ENCODE data around the gene COX8C. TPM values are rescaled to one million over a fixed set of nuclear protein-coding genes. Genes with fewer than 3 reads are reported as not detected.
A peak's percentile ranks its signal among the peaks of the same experiment; 100 is the strongest.

COX8C gene
- total and polyA plus RNA-seq, 10 of the 15 experiments (the other 5 are each of a cell fraction or from before 2014, with no cell fraction given) = 0.15 to 0.20 TPM; not detected in 8

GRCh38 chr14:93381644-93382043, 34.7 kb downstream of the COX8C start (continued):
- TF ChIP-seq, protein P1, sequence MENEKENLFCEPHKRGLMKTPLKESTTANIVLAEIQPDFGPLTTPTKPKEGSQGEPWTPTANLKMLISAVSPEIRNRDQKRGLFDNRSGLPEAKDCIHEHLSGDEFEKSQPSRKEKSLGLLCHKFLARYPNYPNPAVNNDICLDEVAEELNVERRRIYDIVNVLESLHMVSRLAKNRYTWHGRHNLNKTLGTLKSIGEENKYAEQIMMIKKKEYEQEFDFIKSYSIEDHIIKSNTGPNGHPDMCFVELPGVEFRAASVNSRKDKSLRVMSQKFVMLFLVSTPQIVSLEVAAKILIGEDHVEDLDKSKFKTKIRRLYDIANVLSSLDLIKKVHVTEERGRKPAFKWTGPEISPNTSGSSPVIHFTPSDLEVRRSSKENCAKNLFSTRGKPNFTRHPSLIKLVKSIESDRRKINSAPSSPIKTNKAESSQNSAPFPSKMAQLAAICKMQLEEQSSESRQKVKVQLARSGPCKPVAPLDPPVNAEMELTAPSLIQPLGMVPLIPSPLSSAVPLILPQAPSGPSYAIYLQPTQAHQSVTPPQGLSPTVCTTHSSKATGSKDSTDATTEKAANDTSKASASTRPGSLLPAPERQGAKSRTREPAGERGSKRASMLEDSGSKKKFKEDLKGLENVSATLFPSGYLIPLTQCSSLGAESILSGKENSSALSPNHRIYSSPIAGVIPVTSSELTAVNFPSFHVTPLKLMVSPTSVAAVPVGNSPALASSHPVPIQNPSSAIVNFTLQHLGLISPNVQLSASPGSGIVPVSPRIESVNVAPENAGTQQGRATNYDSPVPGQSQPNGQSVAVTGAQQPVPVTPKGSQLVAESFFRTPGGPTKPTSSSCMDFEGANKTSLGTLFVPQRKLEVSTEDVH (IDR thresholded peaks at IDR 0.05; ENCODE audit: low read depth, partially characterized antibody) = no peak
- TF ChIP-seq, protein P2, sequence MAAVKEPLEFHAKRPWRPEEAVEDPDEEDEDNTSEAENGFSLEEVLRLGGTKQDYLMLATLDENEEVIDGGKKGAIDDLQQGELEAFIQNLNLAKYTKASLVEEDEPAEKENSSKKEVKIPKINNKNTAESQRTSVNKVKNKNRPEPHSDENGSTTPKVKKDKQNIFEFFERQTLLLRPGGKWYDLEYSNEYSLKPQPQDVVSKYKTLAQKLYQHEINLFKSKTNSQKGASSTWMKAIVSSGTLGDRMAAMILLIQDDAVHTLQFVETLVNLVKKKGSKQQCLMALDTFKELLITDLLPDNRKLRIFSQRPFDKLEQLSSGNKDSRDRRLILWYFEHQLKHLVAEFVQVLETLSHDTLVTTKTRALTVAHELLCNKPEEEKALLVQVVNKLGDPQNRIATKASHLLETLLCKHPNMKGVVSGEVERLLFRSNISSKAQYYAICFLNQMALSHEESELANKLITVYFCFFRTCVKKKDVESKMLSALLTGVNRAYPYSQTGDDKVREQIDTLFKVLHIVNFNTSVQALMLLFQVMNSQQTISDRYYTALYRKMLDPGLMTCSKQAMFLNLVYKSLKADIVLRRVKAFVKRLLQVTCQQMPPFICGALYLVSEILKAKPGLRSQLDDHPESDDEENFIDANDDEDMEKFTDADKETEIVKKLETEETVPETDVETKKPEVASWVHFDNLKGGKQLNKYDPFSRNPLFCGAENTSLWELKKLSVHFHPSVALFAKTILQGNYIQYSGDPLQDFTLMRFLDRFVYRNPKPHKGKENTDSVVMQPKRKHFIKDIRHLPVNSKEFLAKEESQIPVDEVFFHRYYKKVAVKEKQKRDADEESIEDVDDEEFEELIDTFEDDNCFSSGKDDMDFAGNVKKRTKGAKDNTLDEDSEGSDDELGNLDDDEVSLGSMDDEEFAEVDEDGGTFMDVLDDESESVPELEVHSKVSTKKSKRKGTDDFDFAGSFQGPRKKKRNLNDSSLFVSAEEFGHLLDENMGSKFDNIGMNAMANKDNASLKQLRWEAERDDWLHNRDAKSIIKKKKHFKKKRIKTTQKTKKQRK (IDR thresholded peaks at IDR 0.05; ENCODE audit: low read depth, low read length) = no peak
- no peak for TF ChIP-seq BCLAF1 (IDR thresholded peaks at IDR 0.05)
- TF ChIP-seq RAD51 (IDR thresholded peaks at IDR 0.05) = no peak
- TF ChIP-seq NKRF (conservative IDR thresholded peaks at IDR 0.05) = no peak
- no peak for TF ChIP-seq RELA (IDR thresholded peaks at IDR 0.05; ENCODE audit: borderline replicate concordance, partially characterized antibody)
- no peak for TF ChIP-seq IKZF1 (conservative IDR thresholded peaks at IDR 0.05)
- TF ChIP-seq IRF5 (IDR thresholded peaks at IDR 0.05; ENCODE audit: borderline replicate concordance) = no peak
- TF ChIP-seq CBX5 (IDR thresholded peaks at IDR 0.05; ENCODE audit: low read depth) = no peak
- no peak for TF ChIP-seq CREM (IDR thresholded peaks at IDR 0.05; ENCODE audit: low read depth)
- no peak for TF ChIP-seq CBX3 (IDR thresholded peaks at IDR 0.05; ENCODE audit: borderline replicate concordance, low read depth)
- TF ChIP-seq IRF4 (IDR thresholded peaks at IDR 0.05; ENCODE audit: low read depth, low read length) = 0 out of 2 replicates have a peak, but pooled peaks have one; percentile 15
- TF ChIP-seq NFYA (IDR thresholded peaks at IDR 0.05; ENCODE audit: borderline replicate concordance, low read depth, low read length) = no peak
- peak; percentile 46 for TF ChIP-seq JUNB (IDR thresholded peaks at IDR 0.05)
- TF ChIP-seq POLR2AphosphoS2 (IDR thresholded peaks at IDR 0.05; ENCODE audit: low read depth, low read length) = no peak
- TF ChIP-seq RCOR1 (conservative IDR thresholded peaks at IDR 0.05; ENCODE audit: low read depth, low read length) = no peak

All from GM12878 (cell line).